HEK293 (cell line): ENCODE measurements around the gene FBXO42.

Experiments
- MYNN ChIP-seq: fragments of 450-650 bp; formaldehyde crosslinking; IDR thresholded peaks from 2 replicates; pipeline ENCODE4 v1.5.1; 2016; ENCODE audit warnings: missing biosample characterization, missing genetic modification characterization, borderline replicate concordance
- RBAK ChIP-seq: fragments of 450-650 bp; formaldehyde crosslinking; IDR thresholded peaks from 2 replicates; pipeline ENCODE4 v1.5.1; 2016; ENCODE audit warnings: missing biosample characterization, missing genetic modification characterization
- REST ChIP-seq: fragments of 450-650 bp; formaldehyde crosslinking; IDR thresholded peaks from 2 replicates; pipeline ENCODE4 v1.5.1; 2016; ENCODE audit warnings: missing biosample characterization, missing genetic modification characterization
- SP3 ChIP-seq: fragments of 450-650 bp; formaldehyde crosslinking; IDR thresholded peaks from 2 replicates; pipeline ENCODE4 v1.5.1; 2016; ENCODE audit warnings: missing biosample characterization, missing genetic modification characterization
- ZNF140 ChIP-seq: fragments of 450-650 bp; formaldehyde crosslinking; IDR thresholded peaks from 2 replicates; pipeline ENCODE4 v1.5.1; 2016; ENCODE audit warnings: missing biosample characterization, missing genetic modification characterization
- ZNF19 ChIP-seq: fragments of 450-650 bp; formaldehyde crosslinking; IDR thresholded peaks from 2 replicates; pipeline ENCODE4; 2016; ENCODE audit warnings: missing biosample characterization, missing genetic modification characterization, low read depth
- ZNF223 ChIP-seq: fragments of 450-650 bp; formaldehyde crosslinking; IDR thresholded peaks from 2 replicates; pipeline ENCODE4 v1.5.1; 2016; ENCODE audit warnings: missing biosample characterization, missing genetic modification characterization
- ZNF394 ChIP-seq: fragments of 450-650 bp; formaldehyde crosslinking; IDR thresholded peaks from 2 replicates; pipeline ENCODE4 v1.5.1; 2016; ENCODE audit warnings: missing biosample characterization, missing genetic modification characterization, mild to moderate bottlenecking, moderate library complexity, borderline replicate concordance
- ZNF426 ChIP-seq: fragments of 450-650 bp; formaldehyde crosslinking; IDR thresholded peaks from 2 replicates; pipeline ENCODE4 v1.5.1; 2017; ENCODE audit warnings: missing biosample characterization, missing genetic modification characterization, mild to moderate bottlenecking, inconsistent platforms, moderate library complexity
- ZNF555 ChIP-seq: fragments of 450-650 bp; formaldehyde crosslinking; conservative IDR thresholded peaks from 2 replicates; pipeline ENCODE4 v1.5.1; 2017; ENCODE audit warnings: missing biosample characterization, mild to moderate bottlenecking, missing genetic modification characterization, inconsistent platforms
- ZNF558 ChIP-seq: fragments of 450-650 bp; formaldehyde crosslinking; IDR thresholded peaks from 2 replicates; pipeline ENCODE4 v1.5.1; 2016; ENCODE audit warnings: missing biosample characterization, missing genetic modification characterization
- ZNF560 ChIP-seq: fragments of 450-650 bp; formaldehyde crosslinking; IDR thresholded peaks from 2 replicates; pipeline ENCODE4 v1.5.1; 2017; ENCODE audit warnings: missing biosample characterization, missing genetic modification characterization, borderline replicate concordance
- ZNF654 ChIP-seq: fragments of 450-650 bp; formaldehyde crosslinking; IDR thresholded peaks from 2 replicates; pipeline ENCODE4 v1.5.1; 2016; ENCODE audit warnings: low read depth, missing biosample characterization, missing genetic modification characterization
- ZXDB ChIP-seq: fragments of 450-650 bp; formaldehyde crosslinking; IDR thresholded peaks from 2 replicates; pipeline ENCODE4 v1.5.1; 2016; ENCODE audit warnings: missing biosample characterization, missing genetic modification characterization
- TF ChIP-seq, protein P1 (sequence below): fragments of 450-650 bp; formaldehyde crosslinking; conservative IDR thresholded peaks from 2 replicates; pipeline ENCODE4 v1.5.1; 2016; ENCODE audit warnings: low read depth, missing biosample characterization, missing genetic modification characterization
- TF ChIP-seq, protein P2 (sequence below): fragments of 450-650 bp; formaldehyde crosslinking; conservative IDR thresholded peaks from 2 replicates; pipeline ENCODE4 v1.5.1; 2016; ENCODE audit warnings: low read depth, missing biosample characterization, missing genetic modification characterization

FBXO42 gene

DNA sequence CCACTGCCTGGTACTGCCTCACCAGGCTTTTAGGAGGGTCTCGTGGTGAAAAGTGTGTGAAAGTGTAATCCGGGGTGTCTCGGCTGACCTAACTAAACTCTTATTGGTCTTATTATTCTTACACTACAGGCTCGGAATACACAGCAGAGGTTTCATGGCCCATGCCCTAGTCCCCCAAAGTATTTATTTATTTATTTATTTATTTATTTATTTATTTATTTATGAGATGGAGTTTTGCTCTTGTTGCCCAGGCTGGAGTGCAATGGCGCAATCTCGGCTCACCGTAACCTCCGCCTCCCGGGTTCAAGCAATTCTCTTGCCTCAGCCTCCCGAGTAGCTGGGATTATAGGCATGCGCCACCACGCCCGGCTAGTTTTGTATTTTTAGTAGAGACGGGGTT is 137.0 kb downstream of the FBXO42 start (continued):
- TF ChIP-seq, protein P1, sequence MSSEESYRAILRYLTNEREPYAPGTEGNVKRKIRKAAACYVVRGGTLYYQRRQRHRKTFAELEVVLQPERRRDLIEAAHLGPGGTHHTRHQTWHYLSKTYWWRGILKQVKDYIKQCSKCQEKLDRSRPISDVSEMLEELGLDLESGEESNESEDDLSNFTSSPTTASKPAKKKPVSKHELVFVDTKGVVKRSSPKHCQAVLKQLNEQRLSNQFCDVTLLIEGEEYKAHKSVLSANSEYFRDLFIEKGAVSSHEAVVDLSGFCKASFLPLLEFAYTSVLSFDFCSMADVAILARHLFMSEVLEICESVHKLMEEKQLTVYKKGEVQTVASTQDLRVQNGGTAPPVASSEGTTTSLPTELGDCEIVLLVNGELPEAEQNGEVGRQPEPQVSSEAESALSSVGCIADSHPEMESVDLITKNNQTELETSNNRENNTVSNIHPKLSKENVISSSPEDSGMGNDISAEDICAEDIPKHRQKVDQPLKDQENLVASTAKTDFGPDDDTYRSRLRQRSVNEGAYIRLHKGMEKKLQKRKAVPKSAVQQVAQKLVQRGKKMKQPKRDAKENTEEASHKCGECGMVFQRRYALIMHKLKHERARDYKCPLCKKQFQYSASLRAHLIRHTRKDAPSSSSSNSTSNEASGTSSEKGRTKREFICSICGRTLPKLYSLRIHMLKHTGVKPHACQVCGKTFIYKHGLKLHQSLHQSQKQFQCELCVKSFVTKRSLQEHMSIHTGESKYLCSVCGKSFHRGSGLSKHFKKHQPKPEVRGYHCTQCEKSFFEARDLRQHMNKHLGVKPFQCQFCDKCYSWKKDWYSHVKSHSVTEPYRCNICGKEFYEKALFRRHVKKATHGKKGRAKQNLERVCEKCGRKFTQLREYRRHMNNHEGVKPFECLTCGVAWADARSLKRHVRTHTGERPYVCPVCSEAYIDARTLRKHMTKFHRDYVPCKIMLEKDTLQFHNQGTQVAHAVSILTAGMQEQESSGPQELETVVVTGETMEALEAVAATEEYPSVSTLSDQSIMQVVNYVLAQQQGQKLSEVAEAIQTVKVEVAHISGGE, result peak; percentile 75
- TF ChIP-seq SP3 (tag by site-specific recombination), result peak; percentile 17; the same call in 1 of the 2 replicates
- peak; percentile 79; the same call in 1 of the 2 replicates for TF ChIP-seq ZNF140 (tag by site-specific recombination)
- TF ChIP-seq ZNF394, result peak; percentile 97
- 0 out of 2 replicates have a peak, but pooled peaks have one; percentile 23 for TF ChIP-seq ZXDB
- TF ChIP-seq ZNF558 (tag by site-specific recombination), result peak; percentile 82
- TF ChIP-seq ZNF426, result peak; percentile 86
- peak; percentile 20; the same call in 1 of the 2 replicates for TF ChIP-seq ZNF654 (tag by site-specific recombination)
- peak; percentile 74 for TF ChIP-seq ZNF555 (tag by site-specific recombination)
- TF ChIP-seq RBAK (tag by site-specific recombination), result 0 out of 2 replicates have a peak, but pooled peaks have one; percentile 50
- TF ChIP-seq ZNF560, result peak; percentile 54; the same call in 1 of the 2 replicates
- TF ChIP-seq REST (tag by site-specific recombination), result peak; percentile 68; the same call in 1 of the 2 replicates
- TF ChIP-seq MYNN, result 0 out of 2 replicates have a peak, but pooled peaks have one; percentile 17
- TF ChIP-seq ZNF19 (tag by site-specific recombination), result 0 out of 2 replicates have a peak, but pooled peaks have one; percentile 58
- TF ChIP-seq, protein P2, sequence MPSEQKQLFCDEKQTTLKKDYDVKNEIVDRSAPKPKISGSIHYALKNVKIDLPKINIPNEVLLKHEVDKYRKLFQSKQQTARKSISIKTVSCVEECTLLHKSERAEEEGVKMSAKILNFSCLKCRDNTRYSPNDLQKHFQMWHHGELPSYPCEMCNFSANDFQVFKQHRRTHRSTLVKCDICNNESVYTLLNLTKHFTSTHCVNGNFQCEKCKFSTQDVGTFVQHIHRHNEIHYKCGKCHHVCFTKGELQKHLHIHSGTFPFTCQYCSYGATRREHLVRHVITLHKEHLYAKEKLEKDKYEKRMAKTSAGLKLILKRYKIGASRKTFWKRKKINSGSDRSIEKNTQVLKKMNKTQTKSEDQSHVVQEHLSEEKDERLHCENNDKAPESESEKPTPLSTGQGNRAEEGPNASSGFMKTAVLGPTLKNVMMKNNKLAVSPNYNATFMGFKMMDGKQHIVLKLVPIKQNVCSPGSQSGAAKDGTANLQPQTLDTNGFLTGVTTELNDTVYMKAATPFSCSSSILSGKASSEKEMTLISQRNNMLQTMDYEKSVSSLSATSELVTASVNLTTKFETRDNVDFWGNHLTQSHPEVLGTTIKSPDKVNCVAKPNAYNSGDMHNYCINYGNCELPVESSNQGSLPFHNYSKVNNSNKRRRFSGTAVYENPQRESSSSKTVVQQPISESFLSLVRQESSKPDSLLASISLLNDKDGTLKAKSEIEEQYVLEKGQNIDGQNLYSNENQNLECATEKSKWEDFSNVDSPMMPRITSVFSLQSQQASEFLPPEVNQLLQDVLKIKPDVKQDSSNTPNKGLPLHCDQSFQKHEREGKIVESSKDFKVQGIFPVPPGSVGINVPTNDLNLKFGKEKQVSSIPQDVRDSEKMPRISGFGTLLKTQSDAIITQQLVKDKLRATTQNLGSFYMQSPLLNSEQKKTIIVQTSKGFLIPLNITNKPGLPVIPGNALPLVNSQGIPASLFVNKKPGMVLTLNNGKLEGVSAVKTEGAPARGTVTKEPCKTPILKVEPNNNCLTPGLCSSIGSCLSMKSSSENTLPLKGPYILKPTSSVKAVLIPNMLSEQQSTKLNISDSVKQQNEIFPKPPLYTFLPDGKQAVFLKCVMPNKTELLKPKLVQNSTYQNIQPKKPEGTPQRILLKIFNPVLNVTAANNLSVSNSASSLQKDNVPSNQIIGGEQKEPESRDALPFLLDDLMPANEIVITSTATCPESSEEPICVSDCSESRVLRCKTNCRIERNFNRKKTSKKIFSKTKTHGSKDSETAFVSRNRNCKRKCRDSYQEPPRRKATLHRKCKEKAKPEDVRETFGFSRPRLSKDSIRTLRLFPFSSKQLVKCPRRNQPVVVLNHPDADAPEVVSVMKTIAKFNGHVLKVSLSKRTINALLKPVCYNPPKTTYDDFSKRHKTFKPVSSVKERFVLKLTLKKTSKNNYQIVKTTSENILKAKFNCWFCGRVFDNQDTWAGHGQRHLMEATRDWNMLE, result peak; percentile 85
- TF ChIP-seq ZNF223 (tag by site-specific recombination), result 0 out of 2 replicates have a peak, but pooled peaks have one; percentile 21
